ENCODE data around the gene PIH1D2. TPM values are rescaled to one million over a fixed set of nuclear protein-coding genes. Genes with fewer than 3 reads are reported as not detected.

Gene PIH1D2
- total and polyA plus RNA-seq, 2 donors (not counting 1 experiment from before 2014, with no cell fraction given) = 0.06 to 0.67 TPM

- POLR2A ChIA-PET = no interaction called here
- no peak overlapping the region for H3K9ac ChIP-seq (ENCODE audit: low read length)
- Mint-ChIP-seq H3K4me3 (no peak overlapping the region), H3K27ac (no peak overlapping the region), H3K9me3 (ENCODE audit: insufficient read depth) (no peaks in the 10 kb centered on the region), H3K4me1 (peaks cover 26% of the 10 kb centered on the region), H3K27me3 (no peaks in the 10 kb centered on the region)
- H2AFZ ChIP-seq (ENCODE audit: insufficient read depth, low read depth, low read length, poor library complexity, severe bottlenecking) = no peak overlapping the region
- DNase-seq (no peak), ATAC-seq (ENCODE audit: low read depth) (no peak)
- H4K20me1 ChIP-seq (ENCODE audit: control insufficient read depth, insufficient read depth, low read length, poor library complexity, severe bottlenecking) = no peaks in the 10 kb centered on the region
- no peak overlapping the region for H3K4me2 ChIP-seq (replicated peaks; ENCODE audit: low read depth, low read length, poor library complexity, severe bottlenecking)
- intact Hi-C loops (cut with micrococcal nuclease) = no loop called here
- WGBS (ENCODE audit: insufficient coverage) = 58% methylated on average over 4 of the region's 4 CpGs
- H3K27ac ChIP-seq (ENCODE audit: low read length in 2 of 2) = no peak overlapping the region
- TF ChIP-seq CTCF (IDR thresholded peaks at IDR 0.05) (no peak), EZH2 (IDR thresholded peaks at IDR 0.05; ENCODE audit: borderline replicate concordance, insufficient read depth, low read depth, low read length, poor library complexity, severe bottlenecking) (no peak)
- no peaks in the 10 kb centered on the region for H3K9me3 ChIP-seq (ENCODE audit: control extremely low read depth in 1 of 3, control insufficient read depth in 2 of 3, insufficient read depth in 1 of 3, low read length in 2 of 3)
- H3K36me3 ChIP-seq (replicated peaks in 1 of 2; ENCODE audit: control extremely low read depth in 1 of 2, control insufficient read depth in 1 of 2, extremely low read depth in 1 of 2, insufficient read depth in 2 of 2, low read length in 1 of 2) = peaks cover 1 to 58% of the 10 kb centered on the region in 2 experiments
- H3K4me1 ChIP-seq (ENCODE audit: control insufficient read depth in 2 of 2, insufficient read depth in 2 of 2, low read length in 2 of 2) = peaks cover 15 to 18% of the 10 kb centered on the region in 2 donors
- H3K27me3 ChIP-seq (replicated peaks in 1 of 4; ENCODE audit: control extremely low read depth in 1 of 4, control insufficient read depth in 3 of 4, insufficient read depth in 4 of 4, low read length in 3 of 4) = no peaks in the 10 kb centered on the region
- CTCF ChIA-PET = interaction anchor here (0.9 to 1.2 kb wide), 2 partner anchors 25 to 31 kb away, joined by 3 read pairs; no protein-coding TSS in a partner anchor
- no peak overlapping the region for H3K4me3 ChIP-seq (ENCODE audit: control extremely low read depth in 1 of 5, extremely low read depth in 1 of 5, insufficient read depth in 1 of 5, low read depth in 2 of 5, low read length in 4 of 5)
- H3K79me2 ChIP-seq (ENCODE audit: control insufficient read depth, insufficient read depth, low read length) = peaks cover 31% of the 10 kb centered on the region
These were observed 8.9 kb upstream of the PIH1D2 start for GRCh38 chr11:112082729-112083128.

GRCh38 chr11:112062923-112063322 is 10.9 kb downstream of the PIH1D2 start:
- Histone ChIP-seq H3K4me1 (ENCODE audit: control insufficient read depth in 2 of 2, insufficient read depth in 2 of 2, low read length in 2 of 2) (no peaks in the 10 kb centered on the region), H3K9me3 (ENCODE audit: control extremely low read depth in 1 of 3, control insufficient read depth in 2 of 3, insufficient read depth in 1 of 3, low read length in 2 of 3) (no peaks in the 10 kb centered on the region), H3K27me3 (replicated peaks in 1 of 4; ENCODE audit: control extremely low read depth in 1 of 4, control insufficient read depth in 3 of 4, insufficient read depth in 4 of 4, low read length in 3 of 4) (no peaks in the 10 kb centered on the region), H3K4me2 (replicated peaks; ENCODE audit: low read depth, low read length, poor library complexity, severe bottlenecking) (no peak overlapping the region), H3K9ac (ENCODE audit: low read length) (no peak overlapping the region), H3K79me2 (ENCODE audit: control insufficient read depth, insufficient read depth, low read length) (no peaks in the 10 kb centered on the region), H3K36me3 (replicated peaks in 1 of 2; ENCODE audit: control extremely low read depth in 1 of 2, control insufficient read depth in 1 of 2, extremely low read depth in 1 of 2, insufficient read depth in 2 of 2, low read length in 1 of 2) (peaks cover 2 to 24% of the 10 kb centered on the region in 2 experiments), H3K27ac (ENCODE audit: low read length in 2 of 2) (no peak overlapping the region), H2AFZ (ENCODE audit: insufficient read depth, low read depth, low read length, poor library complexity, severe bottlenecking) (no peak overlapping the region), H4K20me1 (ENCODE audit: control insufficient read depth, insufficient read depth, low read length, poor library complexity, severe bottlenecking) (no peaks in the 10 kb centered on the region), H3K4me3 (ENCODE audit: control extremely low read depth in 1 of 5, extremely low read depth in 1 of 5, insufficient read depth in 1 of 5, low read depth in 2 of 5, low read length in 4 of 5) (no peak overlapping the region)
- POLR2A ChIA-PET = no interaction called here
- Mint-ChIP-seq H3K27me3 (no peaks in the 10 kb centered on the region), H3K4me1 (no peaks in the 10 kb centered on the region), H3K9me3 (ENCODE audit: insufficient read depth) (no peaks in the 10 kb centered on the region), H3K4me3 (no peak overlapping the region), H3K27ac (no peak overlapping the region)
- ATAC-seq (ENCODE audit: low read depth) (no peak), DNase-seq (no peak)
- TF ChIP-seq CTCF (IDR thresholded peaks at IDR 0.05) (no peak), EZH2 (IDR thresholded peaks at IDR 0.05; ENCODE audit: borderline replicate concordance, insufficient read depth, low read depth, low read length, poor library complexity, severe bottlenecking) (no peak)
- CTCF ChIA-PET = interaction anchor here (0.9 kb wide), 1 partner anchor 51 kb away, joined by 3 read pairs; no protein-coding TSS in a partner anchor
- WGBS (ENCODE audit: insufficient coverage) = no CpG with 5 or more reads among the region's 1 CpG
- intact Hi-C loops (cut with micrococcal nuclease) = no loop called here
